Spleen (tissue), 11 donors: Measurements from ENCODE around the gene CNTNAP2. TPM values are rescaled to one million over a fixed set of nuclear protein-coding genes. Genes with fewer than 3 reads are reported as not detected.
A peak's percentile ranks its signal among the peaks of the same experiment; 100 is the strongest.

Experiments
- DNase-seq: peaks from one replicate; pipeline ENCODE4 v3.0.0-alpha.2; 2020
- H3K27ac ChIP-seq, 8 donors: fragments of 200-600 bp; sonication (generic) in 7 of 8; 1 replicate in 4 of 8; 2 replicates in 4 of 8; pipeline versions ENCODE4 v1.5.0 to v1.8.0; 2016 to 2021; ENCODE audit warnings: inconsistent platforms in 4 of 8, mild to moderate bottlenecking in 4 of 8, moderate library complexity in 1 of 8
- H3K27me3 ChIP-seq, 7 donors: fragments of 200-600 bp; sonication (generic) in 6 of 7; replicated peaks in 1 of 7; 1 replicate in 4 of 7; 2 replicates in 3 of 7; pipeline versions ENCODE4 v1.5.0 to v1.8.0; 2016 to 2021; ENCODE audit warnings: inconsistent platforms in 3 of 7, mild to moderate bottlenecking in 1 of 7
- H3K36me3 ChIP-seq, 6 donors: fragments of 200-600 bp; sonication (generic) in 5 of 6; 1 replicate in 4 of 6; 2 replicates in 2 of 6; pipeline versions ENCODE4 v1.5.0 to v1.8.0; 2016 to 2021; ENCODE audit warnings: inconsistent platforms in 2 of 6
- H3K4me1 ChIP-seq, 6 donors: fragments of 200-600 bp; sonication (generic) in 5 of 6; 1 replicate in 3 of 6; 2 replicates in 3 of 6; pipeline versions ENCODE4 v1.5.0 to v1.8.0; 2016 to 2021; ENCODE audit warnings: inconsistent platforms in 3 of 6
- H3K4me3 ChIP-seq, 8 donors: fragments of 200-600 bp; sonication (generic) in 7 of 8; 1 replicate in 4 of 8; 2 replicates in 4 of 8; pipeline versions ENCODE4 v1.5.0 to v1.8.0; 2016 to 2021; ENCODE audit warnings: inconsistent platforms in 4 of 8, mild to moderate bottlenecking in 4 of 8, moderate library complexity in 2 of 8
- H3K9me3 ChIP-seq, 8 donors: fragments of 200-600 bp; sonication (generic) in 7 of 8; 1 replicate in 4 of 8; 2 replicates in 4 of 8; pipeline versions ENCODE4 v1.5.0 to v1.8.0; 2016 to 2021; ENCODE audit warnings: inconsistent platforms in 4 of 8
- CTCF ChIP-seq, 11 experiments: fragments of 200-600 bp in 7 of 11; fragments of 450-650 bp in 4 of 11; sonication (generic) in 4 of 11; IDR thresholded peaks in 8 of 11; conservative IDR thresholded peaks in 3 of 11; 1 replicate in 7 of 11; 2 replicates in 4 of 11; pipeline versions ENCODE4 v1.4.0 to v1.8.0; 2016 to 2021; ENCODE audit warnings: antibody characterized with exemption in 11 of 11, inconsistent platforms in 4 of 11, mild to moderate bottlenecking in 1 of 11
- POLR2A ChIP-seq, 3 donors: fragments of 450-650 bp; IDR thresholded peaks; one replicate each; pipeline ENCODE4 v1.5.1; 2017; ENCODE audit warnings: antibody characterized with exemption in 3 of 3, mild to moderate bottlenecking in 1 of 3
- POLR2AphosphoS5 ChIP-seq, 3 donors: sonication (generic); formaldehyde crosslinking; IDR thresholded peaks; one replicate each; pipeline ENCODE4 v1.5.1; 2017; ENCODE audit warnings: antibody characterized with exemption in 3 of 3
- WGBS, 5 donors: extraction: QIAGEN DNeasy Blood & Tissue Kit in 3 of 5; methylation state at CpG; one replicate each; pipeline versions ENCODE4 v1.1.5 to v1.1.7; 2013 to 2018; 5-methylcytosine and 5-hydroxymethylcytosine counted together
- intact Hi-C: fragments of 100-400 bp; cut with DNase I; formaldehyde crosslinking; loops from one replicate; pipeline ENCODE4 v1.15.0; 2023; ENCODE audit warnings: low total_unique reads
- polyA plus RNA-seq, 3 donors: library from polyadenylated mRNA; stranded (reverse); fragments of 200-250 nt; gene quantifications; one replicate each; pipeline ENCODE4 v1.2.1, GENCODE V29; 2013
- total RNA-seq, 7 donors: library from RNA; depleted of rRNA in 3 of 7; stranded (reverse); fragments of >200 nt in 3 of 7; fragmentation: NEBNext Ultra II Directional in 4 of 7; extraction: Animal tissue kit (Norgen Biotek cat#: 25700) in 4 of 7; gene quantifications; one replicate each; pipeline versions ENCODE4 v1.1.0 to v1.2.1, GENCODE V29; 2016 to 2021
- donor health status: healthy with polysubstance abuse.
- donor health status: DM: no; HTN: no; CAD: no; lungs with moderate emphysema.
- donor health status: DM: no; HTN: no; CAD: no.
- donor health status: Bipolar disorder and iron deficiency.
- donor health status: healthy.
- donor health status: DM: no; HTN: no; CAD: no.
- donor health status: DM: yes; HTN: yes; CAD: no.

The CNTNAP2 gene
- total and polyA plus RNA-seq, 10 donors = 0.13 to 2.0 (median 0.82) TPM

GRCh38 chr7:146096994-146097393 lies 19.6 kb upstream of the CNTNAP2 start:
- 41 to 68% (median 58%) methylated on average over 5 of the region's 5 CpGs for WGBS, 5 donors
- no peaks in the 10 kb centered on the region for H3K36me3 ChIP-seq
- H3K4me3 ChIP-seq = no peak overlapping the region
- H3K4me1 ChIP-seq = no peaks in the 10 kb centered on the region
- TF ChIP-seq CTCF (IDR thresholded peaks at IDR 0.05 in 8 of 11, conservative IDR thresholded peaks at IDR 0.05 in 3 of 11) = no peak
- H3K27ac ChIP-seq = no peak overlapping the region
- no peak for DNase-seq
- no peaks in the 10 kb centered on the region for H3K9me3 ChIP-seq
- H3K27me3 ChIP-seq = no peaks in the 10 kb centered on the region
- intact Hi-C loops = no loop called here

GRCh38 chr7:146106319-146106718 lies 10.3 kb upstream of the CNTNAP2 start:
- TF ChIP-seq POLR2AphosphoS5 (IDR thresholded peaks at IDR 0.05) (no peak), CTCF (IDR thresholded peaks at IDR 0.05 in 8 of 11, conservative IDR thresholded peaks at IDR 0.05 in 3 of 11) (no peak), POLR2A (IDR thresholded peaks at IDR 0.05) (no peak)
- DNase-seq = no peak
- H3K27me3 ChIP-seq = no peaks in the 10 kb centered on the region
- H3K4me1 ChIP-seq = no peaks in the 10 kb centered on the region
- no peaks in the 10 kb centered on the region for H3K9me3 ChIP-seq
- 43 to 65% (median 54%) methylated on average over 3 of the region's 3 CpGs for WGBS, 5 donors
- H3K36me3 ChIP-seq = no peaks in the 10 kb centered on the region
- no peak overlapping the region for H3K4me3 ChIP-seq
- intact Hi-C loops = no loop called here
- H3K27ac ChIP-seq = no peak overlapping the region

GRCh38 chr7:146112755-146113154 lies 3.8 kb upstream of the CNTNAP2 start:
- intact Hi-C loops = no loop called here
- DNase-seq = no peak
- no peak overlapping the region for H3K4me3 ChIP-seq
- WGBS, 5 donors = 63 to 77% (median 65%) methylated on average over 1 of the region's 1 CpG
- peaks cover 0 to 18% (median 10%) of the 10 kb centered on the region in 6 donors for H3K4me1 ChIP-seq
- no peaks in the 10 kb centered on the region for H3K36me3 ChIP-seq
- no peak overlapping the region for H3K27ac ChIP-seq
- TF ChIP-seq CTCF (IDR thresholded peaks at IDR 0.05 in 8 of 11, conservative IDR thresholded peaks at IDR 0.05 in 3 of 11) (no peak), POLR2AphosphoS5 (IDR thresholded peaks at IDR 0.05) (no peak), POLR2A (IDR thresholded peaks at IDR 0.05) (no peak)
- H3K9me3 ChIP-seq = no peaks in the 10 kb centered on the region
- H3K27me3 ChIP-seq = peaks cover 0 to 39% (median 15%) of the 10 kb centered on the region in 7 donors

GRCh38 chr7:146115548-146115850 lies 1.1 kb upstream of the CNTNAP2 start:
- H3K4me3 ChIP-seq = peak overlapping the region in 7 of 8 donors; percentile 15 to 58 (median 32)
- H3K4me1 ChIP-seq = peaks cover 0 to 18% (median 10%) of the 10 kb centered on the region in 6 donors
- intact Hi-C loops = no loop called here
- no peak for TF ChIP-seq POLR2A (IDR thresholded peaks at IDR 0.05)
- TF ChIP-seq CTCF (IDR thresholded peaks at IDR 0.05 in 8 of 11, conservative IDR thresholded peaks at IDR 0.05 in 3 of 11) = no peak
- TF ChIP-seq POLR2AphosphoS5 (IDR thresholded peaks at IDR 0.05) = no peak
- DNase-seq = peak; percentile 50
- H3K27me3 ChIP-seq = peaks cover 0 to 48% (median 15%) of the 10 kb centered on the region in 7 donors
- WGBS, 5 donors = 10 to 27% (median 15%) methylated on average over 14 to 15 of the region's 15 CpGs
- H3K27ac ChIP-seq = no peak overlapping the region
- no peaks in the 10 kb centered on the region for H3K9me3 ChIP-seq
- H3K36me3 ChIP-seq = no peaks in the 10 kb centered on the region
